ENCODE measurements around the gene FPR1.

The FPR1 gene

DNA sequence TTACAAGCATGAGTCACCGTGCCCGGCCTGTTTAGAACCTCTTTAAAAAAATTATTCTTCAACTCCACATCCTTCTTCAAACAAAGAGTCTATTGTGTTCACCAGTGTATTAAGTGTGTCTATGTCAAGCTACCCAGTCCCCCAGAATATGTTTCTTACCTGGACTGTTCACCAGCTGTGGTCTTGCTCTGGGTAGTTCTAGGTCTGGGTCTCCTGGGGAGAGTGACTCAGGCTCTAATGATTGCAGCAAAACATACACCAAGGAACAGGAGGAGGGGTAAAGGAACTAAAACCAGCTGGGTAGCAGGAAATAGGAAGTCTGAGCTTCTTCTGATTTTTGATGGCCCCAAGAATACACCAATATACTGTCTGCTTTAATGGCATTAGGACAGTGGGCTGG lies at the start of gene FPR1:
Gene FPR1 (minus strand): TSS at position 224 of the 400 bp plus-strand sequence. CDS start 4,884 bp downstream, outside the sequence.
- H3K4me3 ChIP-seq (ENCODE audit: low read depth in 1 of 2, low read length in 2 of 2), result no peak within 1 kb of the TSS

GRCh38 chr19:51800473-51801244 lies 49.0 kb upstream of the FPR1 start:
- no peaks in the 10 kb centered on the region for H3K27me3 ChIP-seq (ENCODE audit: control insufficient read depth in 1 of 2, insufficient read depth in 2 of 2, low read length in 2 of 2)
- H3K9me3 ChIP-seq (ENCODE audit: control insufficient read depth in 1 of 2, low read length in 2 of 2), result peaks cover 0 to 12% of the 10 kb centered on the region in 2 donors
- H3K27ac ChIP-seq (ENCODE audit: low read depth, low read length), result no peak overlapping the region
- no peak overlapping the region for H3K4me3 ChIP-seq (ENCODE audit: low read depth in 1 of 2, low read length in 2 of 2)
- H3K4me1 ChIP-seq (ENCODE audit: control insufficient read depth in 1 of 2, insufficient read depth in 2 of 2, low read length in 2 of 2), result peaks cover 0 to 6% of the 10 kb centered on the region in 2 donors
- H3K36me3 ChIP-seq (ENCODE audit: control insufficient read depth in 1 of 2, insufficient read depth in 2 of 2, low read length in 2 of 2), result no peaks in the 10 kb centered on the region
- no peak overlapping the region for H3K9ac ChIP-seq (ENCODE audit: low read depth in 1 of 2, low read length in 2 of 2)

More for the DNA sequence above, at the start of gene FPR1:
- Histone ChIP-seq H3K9ac (ENCODE audit: low read depth in 1 of 2, low read length in 2 of 2) (no peak within 1 kb of the TSS), H3K9me3 (ENCODE audit: control insufficient read depth in 1 of 2, low read length in 2 of 2) (no peaks in the 10 kb centered on the region), H3K36me3 (ENCODE audit: control insufficient read depth in 1 of 2, insufficient read depth in 2 of 2, low read length in 2 of 2) (no peaks in the 10 kb centered on the region), H3K4me1 (ENCODE audit: control insufficient read depth in 1 of 2, insufficient read depth in 2 of 2, low read length in 2 of 2) (no peaks in the 10 kb centered on the region), H3K27me3 (ENCODE audit: control insufficient read depth in 1 of 2, insufficient read depth in 2 of 2, low read length in 2 of 2) (no peaks in the 10 kb centered on the region), H3K27ac (ENCODE audit: low read depth, low read length) (no peak within 1 kb of the TSS)

- H3K27ac ChIP-seq (ENCODE audit: low read depth, low read length), result peak overlapping the region; percentile 66
- peak overlapping the region in 1 of 2 donors; percentile 38 for H3K4me3 ChIP-seq (ENCODE audit: low read depth in 1 of 2, low read length in 2 of 2)
- H3K9me3 ChIP-seq (ENCODE audit: control insufficient read depth in 1 of 2, low read length in 2 of 2), result peaks cover 0 to 12% of the 10 kb centered on the region in 2 donors
- no peak overlapping the region for H3K9ac ChIP-seq (ENCODE audit: low read depth in 1 of 2, low read length in 2 of 2)
- H3K4me1 ChIP-seq (ENCODE audit: control insufficient read depth in 1 of 2, insufficient read depth in 2 of 2, low read length in 2 of 2), result peaks cover 0 to 6% of the 10 kb centered on the region in 2 donors
- H3K27me3 ChIP-seq (ENCODE audit: control insufficient read depth in 1 of 2, insufficient read depth in 2 of 2, low read length in 2 of 2), result no peaks in the 10 kb centered on the region
- no peaks in the 10 kb centered on the region for H3K36me3 ChIP-seq (ENCODE audit: control insufficient read depth in 1 of 2, insufficient read depth in 2 of 2, low read length in 2 of 2)
Observed at GRCh38 chr19:51799774-51800472, 48.2 kb upstream of the FPR1 start.

DNA sequence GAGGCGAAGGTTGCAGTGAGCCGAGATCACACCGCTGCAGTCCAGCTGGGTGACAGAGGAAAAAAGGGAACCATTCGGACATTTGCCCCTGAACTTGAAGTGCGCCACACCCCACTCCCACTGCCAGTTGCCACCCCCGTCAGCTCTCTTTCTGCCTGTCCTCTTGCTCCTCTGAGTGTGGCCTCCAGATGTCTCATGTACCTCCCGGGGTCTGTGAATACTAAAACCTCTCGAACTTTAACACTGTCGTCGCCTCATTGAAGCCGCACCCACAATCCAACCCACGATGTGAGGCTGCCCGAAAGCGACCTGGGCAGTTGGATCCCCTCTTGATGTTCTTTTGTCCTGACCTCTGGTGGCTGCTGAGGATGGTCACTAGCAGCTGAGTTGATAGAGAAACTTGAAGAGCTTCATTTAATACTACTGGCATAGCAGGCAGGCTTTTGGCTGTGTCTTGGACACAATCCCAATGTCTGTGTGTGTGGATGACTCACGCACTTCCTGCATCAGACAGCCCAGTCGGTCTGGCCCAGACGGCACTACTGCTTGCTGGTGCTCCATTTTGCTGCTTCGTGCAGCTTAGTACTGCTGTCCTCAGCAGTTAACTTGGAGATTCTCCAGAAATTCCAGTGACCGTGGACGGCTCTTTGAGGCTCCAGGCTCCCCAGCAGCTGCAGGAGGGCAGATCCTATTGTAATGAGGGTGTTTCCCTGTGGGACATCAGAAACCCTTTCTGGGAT lies 47.5 kb upstream of the FPR1 start:
- H3K27ac ChIP-seq (ENCODE audit: low read depth, low read length), result peak overlapping the region; percentile 66
- peaks cover 0 to 6% of the 10 kb centered on the region in 2 donors for H3K4me1 ChIP-seq (ENCODE audit: control insufficient read depth in 1 of 2, insufficient read depth in 2 of 2, low read length in 2 of 2)
- no peaks in the 10 kb centered on the region for H3K36me3 ChIP-seq (ENCODE audit: control insufficient read depth in 1 of 2, insufficient read depth in 2 of 2, low read length in 2 of 2)
- H3K9me3 ChIP-seq (ENCODE audit: control insufficient read depth in 1 of 2, low read length in 2 of 2), result peaks cover 0 to 12% of the 10 kb centered on the region in 2 donors
- H3K27me3 ChIP-seq (ENCODE audit: control insufficient read depth in 1 of 2, insufficient read depth in 2 of 2, low read length in 2 of 2), result no peaks in the 10 kb centered on the region
- peak overlapping the region; percentile 16 to 38 for H3K4me3 ChIP-seq (ENCODE audit: low read depth in 1 of 2, low read length in 2 of 2)
- no peak overlapping the region for H3K9ac ChIP-seq (ENCODE audit: low read depth in 1 of 2, low read length in 2 of 2)

DNA sequence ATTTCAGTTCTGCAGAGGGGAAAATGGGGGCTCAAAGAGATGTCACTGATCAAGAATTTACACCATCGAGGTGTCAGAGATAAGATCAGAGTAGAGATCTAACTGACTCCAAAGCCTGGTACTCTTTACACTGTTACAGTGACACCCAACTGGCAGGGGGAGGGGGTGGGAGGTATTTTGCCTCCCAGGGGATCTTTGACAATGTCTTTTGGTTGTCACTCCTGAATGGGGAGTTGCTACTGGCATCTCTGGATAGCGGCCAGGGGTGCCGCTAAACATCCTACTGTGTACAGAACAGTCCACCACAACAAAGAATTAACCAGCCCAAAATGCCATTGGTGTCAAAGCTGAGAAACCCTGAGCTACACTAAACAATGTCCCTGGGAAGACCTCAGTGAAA lies 46.4 kb upstream of the FPR1 start:
- Histone ChIP-seq H3K27me3 (ENCODE audit: control insufficient read depth in 1 of 2, insufficient read depth in 2 of 2, low read length in 2 of 2) (no peaks in the 10 kb centered on the region), H3K36me3 (ENCODE audit: control insufficient read depth in 1 of 2, insufficient read depth in 2 of 2, low read length in 2 of 2) (no peaks in the 10 kb centered on the region), H3K9ac (ENCODE audit: low read depth in 1 of 2, low read length in 2 of 2) (no peak overlapping the region), H3K9me3 (ENCODE audit: control insufficient read depth in 1 of 2, low read length in 2 of 2) (peaks cover 0 to 12% of the 10 kb centered on the region in 2 donors), H3K4me1 (ENCODE audit: control insufficient read depth in 1 of 2, insufficient read depth in 2 of 2, low read length in 2 of 2) (peaks cover 0 to 6% of the 10 kb centered on the region in 2 donors), H3K27ac (ENCODE audit: low read depth, low read length) (no peak overlapping the region), H3K4me3 (ENCODE audit: low read depth in 1 of 2, low read length in 2 of 2) (peak overlapping the region in 1 of 2 donors; percentile 7)

GRCh38 chr19:51797480-51797879 lies 45.8 kb upstream of the FPR1 start:
- Histone ChIP-seq H3K4me3 (ENCODE audit: low read depth in 1 of 2, low read length in 2 of 2) (no peak overlapping the region), H3K9me3 (ENCODE audit: control insufficient read depth in 1 of 2, low read length in 2 of 2) (peaks cover 0 to 12% of the 10 kb centered on the region in 2 donors), H3K9ac (ENCODE audit: low read depth in 1 of 2, low read length in 2 of 2) (no peak overlapping the region), H3K27ac (ENCODE audit: low read depth, low read length) (no peak overlapping the region), H3K27me3 (ENCODE audit: control insufficient read depth in 1 of 2, insufficient read depth in 2 of 2, low read length in 2 of 2) (no peaks in the 10 kb centered on the region), H3K36me3 (ENCODE audit: control insufficient read depth in 1 of 2, insufficient read depth in 2 of 2, low read length in 2 of 2) (no peaks in the 10 kb centered on the region), H3K4me1 (ENCODE audit: control insufficient read depth in 1 of 2, insufficient read depth in 2 of 2, low read length in 2 of 2) (peaks cover 0 to 6% of the 10 kb centered on the region in 2 donors)

DNA sequence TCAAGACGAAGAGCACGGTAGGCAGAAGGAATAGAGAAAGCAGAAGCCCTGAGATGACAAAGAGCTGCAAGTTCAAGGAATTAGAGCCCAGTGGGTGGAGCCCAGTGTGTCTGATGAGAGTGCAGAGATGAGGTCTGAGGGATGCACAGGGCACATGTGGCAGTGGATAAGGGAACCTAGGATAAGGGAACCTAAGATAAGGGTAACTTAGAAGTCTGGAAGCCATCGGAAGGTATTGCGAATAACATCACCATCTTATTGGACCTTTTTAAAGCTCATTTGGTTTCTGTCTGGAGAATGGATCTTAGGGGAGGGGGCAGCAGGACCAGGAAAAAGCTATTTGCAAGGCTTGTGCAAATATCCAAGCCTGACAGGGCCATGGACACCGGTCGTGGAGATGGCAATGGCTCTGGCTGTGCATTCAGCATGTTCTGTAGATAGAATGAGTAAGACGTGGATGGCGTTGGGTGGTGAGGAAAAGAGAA lies 44.6 kb upstream of the FPR1 start:
- Histone ChIP-seq H3K27me3 (ENCODE audit: control insufficient read depth in 1 of 2, insufficient read depth in 2 of 2, low read length in 2 of 2) (no peaks in the 10 kb centered on the region), H3K9me3 (ENCODE audit: control insufficient read depth in 1 of 2, low read length in 2 of 2) (peaks cover 0 to 12% of the 10 kb centered on the region in 2 donors), H3K36me3 (ENCODE audit: control insufficient read depth in 1 of 2, insufficient read depth in 2 of 2, low read length in 2 of 2) (no peaks in the 10 kb centered on the region), H3K27ac (ENCODE audit: low read depth, low read length) (no peak overlapping the region), H3K4me1 (ENCODE audit: control insufficient read depth in 1 of 2, insufficient read depth in 2 of 2, low read length in 2 of 2) (peaks cover 0 to 6% of the 10 kb centered on the region in 2 donors), H3K9ac (ENCODE audit: low read depth in 1 of 2, low read length in 2 of 2) (no peak overlapping the region), H3K4me3 (ENCODE audit: low read depth in 1 of 2, low read length in 2 of 2) (peak overlapping the region; percentile 13 to 28)

GRCh38 chr19:51794885-51795490 lies 43.3 kb upstream of the FPR1 start, which contains the start of gene FPR3:
Gene FPR3, plus strand, starts transcription at chr19:51795157. Its CDS starts 28,592 bp downstream, at chr19:51823749.
- Histone ChIP-seq H3K27me3 (ENCODE audit: control insufficient read depth in 1 of 2, insufficient read depth in 2 of 2, low read length in 2 of 2) (no peaks in the 10 kb centered on the region), H3K9me3 (ENCODE audit: control insufficient read depth in 1 of 2, low read length in 2 of 2) (peaks cover 0 to 8% of the 10 kb centered on the region in 2 donors), H3K36me3 (ENCODE audit: control insufficient read depth in 1 of 2, insufficient read depth in 2 of 2, low read length in 2 of 2) (no peaks in the 10 kb centered on the region), H3K4me1 (ENCODE audit: control insufficient read depth in 1 of 2, insufficient read depth in 2 of 2, low read length in 2 of 2) (peaks cover 0 to 4% of the 10 kb centered on the region in 2 donors), H3K4me3 (ENCODE audit: low read depth in 1 of 2, low read length in 2 of 2) (peak within 1 kb of the TSS in 1 of 2 donors; percentile 28), H3K27ac (ENCODE audit: low read depth, low read length) (no peak within 1 kb of the TSS), H3K9ac (ENCODE audit: low read depth in 1 of 2, low read length in 2 of 2) (no peak within 1 kb of the TSS)

DNA sequence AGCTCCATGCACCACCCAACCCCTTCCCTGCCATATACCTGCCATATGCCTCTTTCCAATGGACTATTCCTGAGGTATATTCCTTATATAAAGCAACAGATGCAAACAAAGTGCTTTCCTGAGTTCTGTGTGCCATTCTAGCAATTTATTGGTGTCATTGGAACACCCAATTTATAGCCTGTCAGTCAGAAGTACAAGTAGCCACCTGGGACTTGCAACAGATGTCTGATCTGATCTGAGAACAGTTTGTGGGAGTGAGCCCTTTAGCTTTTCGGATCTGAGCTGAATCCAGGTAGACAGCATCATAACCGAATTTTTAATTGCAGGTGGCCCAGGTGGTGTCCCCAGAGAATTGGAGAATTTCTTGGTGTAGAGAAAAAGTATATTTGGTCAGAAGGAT lies 42.3 kb upstream of the FPR1 start:
- no peak overlapping the region for H3K4me3 ChIP-seq (ENCODE audit: low read depth in 1 of 2, low read length in 2 of 2)
- no peaks in the 10 kb centered on the region for H3K4me1 ChIP-seq (ENCODE audit: control insufficient read depth in 1 of 2, insufficient read depth in 2 of 2, low read length in 2 of 2)
- H3K27me3 ChIP-seq (ENCODE audit: control insufficient read depth in 1 of 2, insufficient read depth in 2 of 2, low read length in 2 of 2), result no peaks in the 10 kb centered on the region
- H3K27ac ChIP-seq (ENCODE audit: low read depth, low read length), result no peak overlapping the region
- H3K9me3 ChIP-seq (ENCODE audit: control insufficient read depth in 1 of 2, low read length in 2 of 2), result no peaks in the 10 kb centered on the region
- H3K36me3 ChIP-seq (ENCODE audit: control insufficient read depth in 1 of 2, insufficient read depth in 2 of 2, low read length in 2 of 2), result no peaks in the 10 kb centered on the region
- no peak overlapping the region for H3K9ac ChIP-seq (ENCODE audit: low read depth in 1 of 2, low read length in 2 of 2)

All from duodenal mucosa (tissue), 2 donors.